HG03095 (cell line): ENCODE measurements around the gene CDK10.

Source experiments
- ATAC-seq: cut with Tn5 transposase; IDR thresholded peaks from one replicate; pipeline ENCODE4 v1.9.1; 2021; ENCODE audit warnings: moderate library complexity; ENCODE audit not compliant: unreplicated experiment

The CDK10 gene

DNA sequence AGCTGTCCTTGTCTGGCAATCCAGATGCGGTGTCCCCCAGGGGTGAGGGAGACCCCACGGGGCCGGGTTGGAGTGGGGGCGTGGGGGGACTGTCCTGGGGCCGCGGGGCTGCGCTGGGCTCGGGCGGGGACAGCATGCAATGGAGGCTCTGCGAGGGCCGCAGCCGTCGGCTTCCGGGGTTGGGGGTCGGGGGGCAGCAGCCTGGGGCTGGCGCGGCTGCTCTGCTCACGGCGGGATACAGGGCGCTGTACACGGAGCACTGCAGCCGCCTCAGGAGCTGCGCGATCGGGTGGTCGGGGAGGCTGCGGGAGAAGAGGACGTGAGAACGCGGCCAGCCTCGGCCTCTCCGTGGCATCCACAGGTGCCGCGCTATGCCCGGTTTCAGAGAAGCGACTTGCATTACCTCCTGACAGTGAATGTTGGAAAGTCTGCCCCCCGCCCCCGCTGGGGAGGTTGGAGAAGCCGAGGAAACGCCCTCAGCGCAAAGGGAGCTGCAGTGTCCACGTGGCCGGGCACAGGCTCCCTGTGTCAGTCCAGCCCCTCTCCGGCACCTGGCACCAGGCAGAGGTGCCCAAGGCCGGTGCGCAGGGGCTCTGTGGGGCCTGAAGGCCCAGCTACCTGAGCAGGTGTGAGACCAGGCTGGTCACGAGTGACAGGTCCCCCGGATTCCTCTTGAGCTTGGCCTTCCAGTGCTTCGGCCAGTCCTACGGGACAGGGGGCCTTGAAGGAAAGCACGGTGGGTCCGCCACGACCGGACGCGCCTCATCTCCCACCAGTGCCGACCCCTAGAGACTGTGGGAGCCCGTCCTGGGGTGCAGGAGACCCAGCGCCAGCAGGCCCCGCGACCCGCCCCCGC is 24.4 kb downstream of the CDK10 start:
- ATAC-seq, result no peak

- no peak for ATAC-seq
Measured at GRCh38 chr16:89711601-89712273, 25.2 kb downstream of the CDK10 start.

DNA sequence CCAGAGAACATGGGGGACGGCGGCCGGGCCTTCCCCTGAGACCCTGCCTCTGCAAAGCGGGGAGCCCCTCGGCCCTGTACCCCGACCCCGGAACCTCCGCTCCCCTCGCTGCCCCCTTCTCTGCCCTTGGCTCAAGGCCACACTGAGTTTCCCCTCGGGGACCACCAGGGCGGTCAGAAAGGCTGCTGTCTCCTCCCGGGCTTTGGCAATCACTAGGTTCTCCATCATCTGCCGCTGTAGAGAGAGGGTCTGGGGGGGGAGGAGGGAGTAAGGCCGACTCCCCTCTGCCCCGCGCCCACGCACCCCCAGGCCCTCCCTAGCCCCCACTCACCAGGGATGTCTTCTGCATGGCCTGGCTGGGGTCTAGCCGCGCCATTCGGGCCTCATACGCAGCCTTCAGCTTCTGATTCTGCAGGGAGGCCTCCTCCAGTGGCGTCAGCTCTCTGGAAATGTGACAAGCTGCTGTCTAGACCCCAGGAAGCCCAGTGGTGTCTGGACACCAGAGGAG is 25.8 kb downstream of the CDK10 start:
- no peak for ATAC-seq

- no peak for ATAC-seq
Measured at GRCh38 chr16:89716493-89716892, 30.0 kb downstream of the CDK10 start.

DNA sequence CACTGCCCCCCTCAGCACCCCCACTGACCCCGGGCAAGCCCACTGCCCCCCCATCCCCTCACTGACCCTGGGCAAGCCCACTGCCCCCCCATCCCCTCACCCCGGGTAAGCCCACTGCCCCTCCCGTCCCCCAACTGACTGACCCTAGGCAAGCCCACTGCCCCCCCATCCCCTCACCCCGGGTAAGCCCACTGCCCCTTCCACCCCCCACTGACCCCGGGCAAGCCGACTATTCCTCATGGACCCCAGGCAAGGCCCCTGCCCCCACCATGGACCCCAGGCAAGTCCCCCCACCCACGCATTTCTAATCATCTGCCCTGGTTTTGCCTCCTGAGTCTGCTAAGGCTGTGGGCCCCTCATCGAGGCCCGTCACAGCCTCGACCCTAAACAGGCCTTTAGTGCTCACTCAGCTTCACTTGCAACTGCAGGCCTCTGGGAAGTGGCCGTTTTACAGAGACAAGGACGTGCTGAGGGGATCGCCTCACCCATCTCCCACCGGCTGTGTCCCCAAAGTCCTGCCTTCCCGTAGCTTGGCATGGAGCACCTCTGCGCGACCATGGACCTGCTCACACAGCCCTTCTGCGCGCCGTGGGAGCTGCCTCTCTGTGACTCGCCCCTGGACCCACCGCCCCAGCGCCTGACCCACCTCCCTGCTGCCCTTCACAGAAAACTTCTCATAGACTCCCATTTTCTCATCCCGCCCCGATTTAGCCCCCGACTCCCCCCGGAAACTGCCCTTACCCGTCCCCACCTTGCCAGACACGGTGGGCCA is 30.6 kb downstream of the CDK10 start:
- ATAC-seq, result no peak

DNA sequence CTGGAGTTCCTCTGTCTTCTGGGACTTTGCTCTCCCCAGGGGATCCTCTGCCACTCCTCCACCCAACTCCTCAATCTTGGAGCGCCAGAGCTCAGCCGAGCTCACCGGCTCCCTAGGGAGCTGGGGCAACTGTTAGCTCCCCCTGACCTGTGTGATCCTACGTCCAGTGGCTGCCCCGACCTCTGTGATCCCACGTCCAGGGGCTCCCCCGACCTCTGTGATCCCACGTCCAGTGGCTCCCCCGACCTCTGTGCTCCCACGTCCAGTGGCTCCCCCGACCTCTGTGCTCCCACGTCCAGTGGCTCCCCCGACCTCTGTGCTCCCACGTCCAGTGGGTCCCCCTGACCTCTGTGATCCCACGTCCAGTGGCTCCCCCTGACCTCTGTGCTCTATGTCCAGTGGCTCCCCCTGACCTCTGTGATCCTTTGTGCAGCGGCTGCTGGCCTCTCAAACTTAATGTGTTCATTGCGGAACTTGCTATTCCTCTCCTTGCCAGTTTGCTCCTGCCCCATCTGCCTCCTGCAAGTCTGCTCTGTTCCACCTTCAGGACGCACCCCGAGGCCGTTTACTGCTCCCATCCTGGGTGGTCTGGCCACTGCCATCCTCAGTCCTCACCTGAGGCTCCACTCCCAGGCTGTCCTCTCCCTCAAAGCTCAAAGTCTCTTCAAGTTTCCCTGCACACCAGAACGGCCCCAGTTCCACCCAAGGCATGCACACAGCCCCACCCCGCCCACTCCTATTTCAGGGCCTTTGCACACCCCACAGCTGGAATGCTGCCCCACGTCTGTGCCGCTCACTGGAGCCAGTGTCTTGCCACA is 31.4 kb downstream of the CDK10 start:
- ATAC-seq, result no peak

GRCh38 chr16:89720551-89720812 is 34.0 kb downstream of the CDK10 start:
- ATAC-seq, result peak; percentile 35

- peak; percentile 51 for ATAC-seq
Measured at GRCh38 chr16:89720813-89721545, 34.5 kb downstream of the CDK10 start, which contains the start of the genes VPS9D1 and ZNF276. Gene VPS9D1 (minus strand): TSS chr16:89720898. CDS start chr16:89720861, 37 bp downstream. Gene ZNF276 (plus strand): TSS chr16:89721537. CDS start chr16:89721641, 104 bp downstream.

DNA sequence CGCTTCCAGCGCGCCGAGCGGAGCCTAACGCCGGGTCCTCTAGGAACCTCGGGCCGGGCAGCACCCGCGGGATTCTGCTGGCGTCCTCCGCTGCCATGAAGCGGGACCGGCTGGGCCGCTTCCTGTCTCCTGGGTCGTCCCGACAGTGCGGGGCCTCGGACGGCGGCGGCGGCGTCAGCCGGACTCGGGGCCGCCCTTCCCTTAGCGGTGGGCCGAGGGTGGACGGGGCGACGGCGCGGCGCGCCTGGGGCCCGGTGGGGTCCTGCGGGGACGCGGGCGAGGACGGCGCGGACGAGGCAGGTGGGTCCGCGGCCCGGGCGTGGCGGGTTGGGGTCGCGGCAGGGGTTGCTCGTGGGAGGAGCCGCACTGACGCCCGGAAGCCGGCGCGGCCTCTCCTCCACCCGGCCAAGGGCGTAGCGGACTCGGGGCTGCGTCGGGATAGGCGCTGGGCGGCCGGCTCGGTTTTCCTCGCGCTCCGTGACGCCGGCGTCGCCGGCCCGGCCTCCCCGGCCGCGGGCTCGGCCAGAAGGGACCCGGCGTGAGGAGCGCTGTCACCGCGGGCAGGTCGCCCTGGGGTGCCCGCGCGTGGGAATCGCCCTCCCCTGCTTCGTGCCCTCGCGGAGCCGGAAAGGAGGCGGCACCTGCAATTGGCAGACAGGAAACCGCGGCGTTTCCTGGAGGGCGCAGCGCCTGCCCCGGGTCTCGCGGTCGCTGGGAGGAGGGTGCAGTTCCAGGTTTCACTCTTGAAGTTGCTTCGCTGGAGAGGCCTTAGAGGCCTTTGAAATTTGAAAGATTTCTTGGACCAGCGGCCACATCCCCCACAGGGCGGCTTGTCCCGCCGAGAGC is 35.3 kb downstream of the CDK10 start:
- ATAC-seq, result peak; percentile 21

DNA sequence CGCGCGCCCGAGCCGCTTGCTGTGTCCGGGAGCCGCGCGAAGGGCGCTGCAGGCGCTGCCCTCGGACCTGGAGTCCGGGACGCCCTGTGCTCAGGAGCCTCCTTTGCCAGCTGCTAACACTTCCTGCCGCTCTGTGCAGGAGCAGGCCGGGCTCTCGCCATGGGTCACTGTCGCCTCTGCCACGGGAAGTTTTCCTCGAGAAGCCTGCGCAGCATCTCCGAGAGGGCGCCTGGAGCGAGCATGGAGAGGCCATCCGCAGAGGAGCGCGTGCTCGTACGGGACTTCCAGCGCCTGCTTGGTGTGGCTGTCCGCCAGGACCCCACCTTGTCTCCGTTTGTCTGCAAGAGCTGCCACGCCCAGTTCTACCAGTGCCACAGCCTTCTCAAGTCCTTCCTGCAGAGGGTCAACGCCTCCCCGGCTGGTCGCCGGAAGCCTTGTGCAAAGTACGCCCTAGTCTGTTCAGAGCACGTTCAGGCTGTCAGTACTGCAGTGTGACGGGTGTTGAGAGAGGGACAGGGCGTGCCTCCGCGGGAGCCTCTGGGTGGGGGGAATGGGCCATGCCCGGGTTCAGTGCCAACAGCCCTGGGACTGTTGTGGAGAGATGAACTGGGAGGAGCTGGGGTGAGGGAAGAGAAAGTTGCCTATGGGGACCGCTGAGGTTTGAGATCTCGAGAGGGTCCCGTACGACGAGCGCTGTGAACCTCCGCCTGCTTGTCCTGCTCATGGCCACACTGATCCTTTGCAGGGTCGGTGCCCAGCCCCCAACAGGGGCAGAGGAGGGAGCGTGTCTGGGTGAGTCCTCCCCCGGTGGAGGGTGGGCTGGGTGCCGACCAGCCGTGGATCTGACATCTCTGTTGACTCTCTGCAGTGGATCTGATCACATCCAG is 36.1 kb downstream of the CDK10 start:
- no peak for ATAC-seq

DNA sequence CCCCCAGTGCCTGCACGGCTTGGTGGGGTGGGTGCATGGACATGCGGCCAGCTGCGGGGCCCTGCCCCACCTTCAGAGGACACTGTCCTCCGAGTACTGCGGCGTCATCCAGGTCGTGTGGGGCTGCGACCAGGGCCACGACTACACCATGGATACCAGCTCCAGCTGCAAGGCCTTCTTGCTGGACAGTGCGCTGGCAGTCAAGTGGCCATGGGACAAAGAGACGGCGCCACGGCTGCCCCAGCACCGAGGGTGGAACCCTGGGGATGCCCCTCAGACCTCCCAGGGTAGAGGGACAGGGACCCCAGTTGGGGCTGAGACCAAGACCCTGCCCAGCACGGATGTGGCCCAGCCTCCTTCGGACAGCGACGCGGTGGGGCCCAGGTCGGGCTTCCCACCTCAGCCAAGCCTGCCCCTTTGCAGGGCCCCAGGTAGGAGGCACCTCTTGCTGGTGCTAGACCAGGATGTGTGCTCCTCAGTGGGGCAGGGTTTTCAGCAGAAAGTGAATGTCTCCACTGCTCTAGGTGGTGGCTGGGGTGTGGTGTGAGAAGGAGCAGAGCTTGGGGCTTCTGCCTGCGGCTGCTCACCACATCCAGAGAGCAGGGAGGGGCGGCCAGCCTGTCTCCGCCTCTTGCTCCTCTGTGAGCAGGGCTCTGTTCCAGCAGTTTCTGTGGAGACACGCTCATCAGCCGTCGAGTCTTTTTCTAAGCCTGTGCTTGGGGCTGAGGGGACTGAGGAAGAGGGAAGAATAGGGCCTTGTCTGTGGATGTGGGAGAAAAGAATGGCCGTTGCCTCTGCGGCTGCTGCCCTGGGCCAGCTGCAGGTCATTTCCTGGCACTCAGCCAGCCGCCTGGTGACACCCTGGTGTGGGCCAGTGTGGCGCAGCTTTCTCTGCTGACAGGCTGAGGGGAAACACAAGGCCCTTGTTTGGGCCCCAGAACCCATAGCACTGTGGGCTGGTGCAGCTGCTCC is 37.1 kb downstream of the CDK10 start:
- no peak for ATAC-seq

- ATAC-seq, result no peak
Measured at GRCh38 chr16:89727406-89728120, 41.1 kb downstream of the CDK10 start.

DNA sequence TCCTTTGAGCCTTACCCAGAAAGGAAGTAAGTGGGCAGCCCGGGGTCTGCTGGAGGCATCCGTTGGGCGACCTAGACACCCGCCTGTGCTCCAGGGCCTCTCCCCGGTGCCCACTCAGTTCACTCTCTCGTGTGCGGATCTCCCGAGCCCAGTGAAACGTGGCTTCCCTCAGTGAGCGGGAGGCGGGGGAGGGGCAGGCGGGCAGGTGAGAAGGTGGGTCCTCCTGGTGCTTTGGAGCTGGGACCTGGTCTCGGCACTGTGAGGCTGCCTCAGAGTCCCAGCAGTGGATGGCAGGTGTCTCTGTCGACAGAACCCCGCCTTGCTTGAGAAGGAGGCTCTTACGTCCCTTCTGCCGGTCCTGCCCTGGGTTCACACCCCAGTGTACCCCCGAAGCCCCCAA is 42.8 kb downstream of the CDK10 start:
- no peak for ATAC-seq

DNA sequence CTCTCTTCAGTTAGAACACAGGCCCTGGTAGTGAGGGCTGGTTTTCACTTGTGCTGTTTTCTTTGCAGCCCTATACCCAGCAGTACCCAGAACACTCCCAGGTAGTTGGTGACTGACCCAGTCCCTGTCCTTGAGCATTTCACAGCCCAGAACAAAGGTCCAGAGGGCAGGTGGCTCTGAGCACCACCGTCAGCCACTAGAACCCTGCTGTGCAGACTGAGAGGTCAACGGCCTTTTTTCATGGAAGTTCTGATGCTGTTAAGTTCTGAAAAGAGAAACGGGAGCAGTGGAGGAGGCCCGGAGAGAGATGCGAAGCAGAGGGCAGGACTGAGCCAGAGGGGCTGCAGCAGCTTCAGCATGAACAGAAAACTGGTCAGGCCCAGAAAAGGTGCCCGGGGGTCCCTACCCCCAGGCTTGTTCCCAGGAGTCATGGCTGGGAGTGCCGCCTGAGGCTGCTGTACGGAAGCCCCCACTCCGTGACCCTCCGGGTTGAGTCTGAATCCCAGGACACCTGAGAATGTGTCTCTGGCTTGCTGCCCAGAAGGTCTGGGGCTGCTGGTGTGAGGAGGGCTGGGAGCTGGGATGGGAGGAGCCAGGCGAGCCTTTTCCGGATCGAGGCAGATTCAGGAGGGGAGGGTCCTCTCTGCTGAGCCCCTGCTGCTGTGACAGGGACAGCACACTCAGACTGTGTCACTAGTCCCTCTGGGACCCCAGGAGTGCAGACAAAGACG is 43.5 kb downstream of the CDK10 start:
- ATAC-seq, result no peak

DNA sequence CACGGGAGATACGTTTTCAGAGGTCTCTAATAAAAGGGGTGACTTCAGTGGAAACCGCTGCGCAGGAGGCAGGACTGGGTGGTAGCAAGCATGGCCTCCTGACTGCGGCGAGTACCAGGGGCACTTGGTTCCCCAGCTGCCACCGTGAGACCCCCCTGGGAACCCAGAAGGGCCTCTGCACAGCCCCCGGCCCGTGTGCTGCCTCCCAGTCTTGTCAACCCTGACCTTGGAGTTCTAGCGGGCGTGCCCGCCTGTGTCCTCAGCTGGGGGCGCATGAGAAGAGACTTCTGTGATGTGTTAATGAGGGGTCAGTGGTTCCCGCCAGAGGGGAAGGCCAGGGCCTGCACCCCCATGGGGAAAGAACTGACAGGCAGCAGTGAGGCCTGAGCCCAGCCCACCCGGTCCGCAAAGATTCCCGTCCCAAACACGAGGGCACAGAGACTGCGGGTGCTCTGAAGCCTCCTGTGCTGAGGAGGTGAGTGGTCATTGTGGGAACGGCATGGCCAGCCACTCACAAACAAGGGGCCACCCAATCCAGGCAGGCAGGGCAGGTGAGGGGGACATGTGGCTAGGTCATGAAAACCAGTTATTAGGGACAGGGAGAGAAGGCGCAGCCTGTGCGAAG is 44.2 kb downstream of the CDK10 start:
- no peak for ATAC-seq
